ENCODE data around the gene TAGLN.

GRCh38 chr11:117232092-117232878, 33.1 kb downstream of the TAGLN start, which contains the start of gene RNF214:
- TF ChIP-seq CTCF (IDR thresholded peaks at IDR 0.05; ENCODE audit: low read depth, low read length) (peak; percentile 83), EZH2phosphoT487 (IDR thresholded peaks at IDR 0.05; ENCODE audit: low read depth) (no peak)

Data from OCI-LY3 (cell line).